ENCODE data around the gene GNG14.
"Not testable (repeated sequence)": the region's sequence is repeated elsewhere in the genome, so short reads cannot be mapped to it uniquely, and the experiment has no call there.

The GNG14 gene

GRCh38 chr19:12687496-12688196 lies at the start of gene GNG14:
GNG14 (plus strand) TSS chr19:12687998; CDS start chr19:12688049, 51 bp downstream.
- DNase-seq: no peak

GRCh38 chr19:12638611-12639182 lies 49.1 kb upstream of the GNG14 start:
- no peak for DNase-seq

GRCh38 chr19:12639901-12640613 lies 47.7 kb upstream of the GNG14 start:
- peak; percentile 24 to 53 for DNase-seq

GRCh38 chr19:12641456-12641855 lies 46.3 kb upstream of the GNG14 start:
- DNase-seq: no peak

- no peak for DNase-seq
Measured at GRCh38 chr19:12642506-12642905, 45.3 kb upstream of the GNG14 start.

- DNase-seq: not testable (repeated sequence)
Measured at GRCh38 chr19:12643716-12644115, 44.1 kb upstream of the GNG14 start.

- DNase-seq: no peak
Measured at GRCh38 chr19:12646551-12646950, 41.2 kb upstream of the GNG14 start.

- DNase-seq: no peak
Measured at GRCh38 chr19:12647047-12647446, 40.8 kb upstream of the GNG14 start.

GRCh38 chr19:12647490-12648071 lies 40.2 kb upstream of the GNG14 start:
- DNase-seq: peak in 1 of 2 donors; percentile 22

GRCh38 chr19:12648088-12648487 lies 39.7 kb upstream of the GNG14 start:
- no peak for DNase-seq

GRCh38 chr19:12649941-12650340 lies 37.9 kb upstream of the GNG14 start:
- no peak for DNase-seq

GRCh38 chr19:12652219-12652618 lies 35.6 kb upstream of the GNG14 start:
- DNase-seq: no peak

GRCh38 chr19:12655546-12655945 lies 32.3 kb upstream of the GNG14 start:
- no peak for DNase-seq

- DNase-seq: no peak
Measured at GRCh38 chr19:12656899-12657571, 30.8 kb upstream of the GNG14 start.

GRCh38 chr19:12657966-12658365 lies 29.8 kb upstream of the GNG14 start:
- DNase-seq: no peak

- peak; percentile 12 to 13 for DNase-seq
Measured at GRCh38 chr19:12660980-12661379, 26.8 kb upstream of the GNG14 start.

- DNase-seq: no peak
Measured at GRCh38 chr19:12664406-12665280, 23.2 kb upstream of the GNG14 start.

GRCh38 chr19:12665281-12665573 lies 22.6 kb upstream of the GNG14 start:
- DNase-seq: peak; percentile 12 to 42

GRCh38 chr19:12665671-12666264 lies 22.0 kb upstream of the GNG14 start:
- no peak for DNase-seq

- DNase-seq: peak; percentile 57 to 68
Measured at GRCh38 chr19:12666265-12667048, 21.3 kb upstream of the GNG14 start, which contains the start of the genes MAN2B1 and WDR83. MAN2B1 (minus strand) TSS chr19:12666742; CDS start chr19:12666701, 41 bp downstream. WDR83 (plus strand) TSS chr19:12666807; CDS start chr19:12669791, 2,984 bp downstream.
